HG02970 (cell line): ENCODE data around the gene LSM14A.
"Not testable (repeated sequence)": the region's sequence is repeated elsewhere in the genome, so short reads cannot be mapped to it uniquely, and the experiment has no call there.

Experiments used
- ATAC-seq: cut with Tn5 transposase; IDR thresholded peaks from one replicate; pipeline ENCODE4 v1.9.1; 2021; ENCODE audit warnings: mild to moderate bottlenecking, moderate library complexity, moderate number of reproducible peaks; ENCODE audit not compliant: unreplicated experiment, low FRiP score

Gene LSM14A

GRCh38 chr19:34189199-34189916 is 17.1 kb downstream of the LSM14A start:
- ATAC-seq: no peak

GRCh38 chr19:34189917-34190425 is 17.7 kb downstream of the LSM14A start:
- no peak for ATAC-seq

GRCh38 chr19:34191355-34191962 is 19.2 kb downstream of the LSM14A start:
- no peak for ATAC-seq

GRCh38 chr19:34193439-34193838 is 21.1 kb downstream of the LSM14A start:
- no peak for ATAC-seq

GRCh38 chr19:34193876-34194275 is 21.6 kb downstream of the LSM14A start:
- ATAC-seq: no peak

GRCh38 chr19:34201133-34201532 is 28.8 kb downstream of the LSM14A start:
- no peak for ATAC-seq

- ATAC-seq: not testable (repeated sequence)
These were observed 33.0 kb downstream of the LSM14A start for GRCh38 chr19:34205324-34205723.

GRCh38 chr19:34208291-34208884 is 36.1 kb downstream of the LSM14A start:
- no peak for ATAC-seq

GRCh38 chr19:34209726-34210125 is 37.4 kb downstream of the LSM14A start:
- no peak for ATAC-seq

- no peak for ATAC-seq
These were observed 41.0 kb downstream of the LSM14A start for GRCh38 chr19:34213283-34213682.

GRCh38 chr19:34214040-34214439 is 41.7 kb downstream of the LSM14A start:
- ATAC-seq: no peak

- ATAC-seq: no peak
These were observed 42.8 kb downstream of the LSM14A start for GRCh38 chr19:34215006-34215665.

GRCh38 chr19:34215666-34216038 is 43.3 kb downstream of the LSM14A start:
- ATAC-seq: no peak

- ATAC-seq: not testable (repeated sequence)
These were observed 44.5 kb downstream of the LSM14A start for GRCh38 chr19:34216745-34217219.

- ATAC-seq: no peak
These were observed 45.9 kb downstream of the LSM14A start for GRCh38 chr19:34217952-34218817.

- ATAC-seq: no peak
These were observed 46.5 kb downstream of the LSM14A start for GRCh38 chr19:34218818-34219164.

GRCh38 chr19:34220472-34221063 is 48.3 kb downstream of the LSM14A start:
- no peak for ATAC-seq

GRCh38 chr19:34222386-34222785 is 50.1 kb downstream of the LSM14A start:
- ATAC-seq: no peak

GRCh38 chr19:34224996-34225658 is 52.8 kb downstream of the LSM14A start:
- no peak for ATAC-seq
